H9 (cell line): Measurements from ENCODE around the gene SARS1. TPM values are rescaled to one million over a fixed set of nuclear protein-coding genes. Genes with fewer than 3 reads are reported as not detected.

Experiments used
- DNase-seq: peaks from one replicate; pipeline ENCODE4 v3.0.0-alpha.2; 2017
- H2AFZ ChIP-seq: one replicate; pipeline ENCODE4 v1.6.1; 2013; ENCODE audit warnings: mild to moderate bottlenecking, low read length, control low read depth, moderate library complexity
- H2AK5ac ChIP-seq: 2 replicates; pipeline ENCODE4 v1.6.1; 2013; ENCODE audit warnings: low read length, control low read depth, mixed read lengths; ENCODE audit not compliant: insufficient read length
- H2BK120ac ChIP-seq: one replicate; pipeline ENCODE4 v1.6.1; 2013; ENCODE audit warnings: low read depth, mild to moderate bottlenecking, low read length, control low read depth, inconsistent platforms; ENCODE audit not compliant: poor library complexity, severe bottlenecking
- H2BK12ac ChIP-seq: 2 replicates; pipeline ENCODE4 v1.6.1; 2013; ENCODE audit warnings: low read length, control low read depth, mixed read lengths, low read depth; ENCODE audit not compliant: insufficient read length
- H2BK15ac ChIP-seq: 2 replicates; pipeline ENCODE4 v1.6.1; 2013; ENCODE audit warnings: low read depth, low read length, control low read depth
- H2BK20ac ChIP-seq: one replicate; pipeline ENCODE4 v1.6.1; 2013; ENCODE audit warnings: low read depth, mild to moderate bottlenecking, low read length, control low read depth, inconsistent platforms; ENCODE audit not compliant: poor library complexity, severe bottlenecking
- H2BK5ac ChIP-seq: 2 replicates; pipeline ENCODE4 v1.6.1; 2013; ENCODE audit warnings: low read length, control low read depth, mixed read lengths; ENCODE audit not compliant: insufficient read length
- H3K14ac ChIP-seq: 2 replicates; pipeline ENCODE4 v1.6.1; 2013; ENCODE audit warnings: low read length, control low read depth; ENCODE audit not compliant: insufficient read depth
- H3K18ac ChIP-seq: 2 replicates; pipeline ENCODE4 v1.6.1; 2013; ENCODE audit warnings: low read depth, mild to moderate bottlenecking, mixed read lengths, low read length, control low read depth; ENCODE audit not compliant: insufficient read length
- H3K23ac ChIP-seq: 2 replicates; pipeline ENCODE4 v1.6.1; 2013; ENCODE audit warnings: low read length, control low read depth, mixed read lengths, low read depth; ENCODE audit not compliant: insufficient read length
- H3K23me2 ChIP-seq: 2 replicates; pipeline ENCODE4 v1.6.1; 2013; ENCODE audit warnings: low read depth, mild to moderate bottlenecking, mixed read lengths, low read length, control low read depth; ENCODE audit not compliant: insufficient read length, poor library complexity, severe bottlenecking
- H3K27ac ChIP-seq: 2 replicates; pipeline ENCODE4 v1.5.1; 2013; ENCODE audit warnings: low read length, control low read depth, mixed read lengths, low read depth; ENCODE audit not compliant: insufficient read length
- H3K27me3 ChIP-seq: 2 replicates; pipeline ENCODE4 v1.6.1; 2013; ENCODE audit warnings: low read length, control low read depth, inconsistent platforms; ENCODE audit not compliant: insufficient read depth
- H3K4ac ChIP-seq: 2 replicates; pipeline ENCODE4 v1.6.1; 2013; ENCODE audit warnings: low read depth, mild to moderate bottlenecking, control low read depth, inconsistent platforms, low read length, moderate library complexity
- H3K4me1 ChIP-seq: 2 replicates; pipeline ENCODE4 v1.6.1; 2013; ENCODE audit warnings: low read length, control low read depth, inconsistent platforms; ENCODE audit not compliant: insufficient read depth
- H3K4me2 ChIP-seq: 2 replicates; pipeline ENCODE4 v1.6.1; 2013; ENCODE audit warnings: low read length, control low read depth, mixed read lengths; ENCODE audit not compliant: insufficient read length, insufficient read depth
- H3K56ac ChIP-seq: 2 replicates; pipeline ENCODE4 v1.6.1; 2013; ENCODE audit warnings: low read depth, mild to moderate bottlenecking, mixed read lengths, low read length, control low read depth; ENCODE audit not compliant: insufficient read length
- H3K79me1 ChIP-seq: 2 replicates; pipeline ENCODE4 v1.6.1; 2013; ENCODE audit warnings: low read depth, mild to moderate bottlenecking, moderate library complexity, low read length, control low read depth, inconsistent platforms; ENCODE audit not compliant: insufficient read depth, poor library complexity, severe bottlenecking
- H3K79me2 ChIP-seq: 2 replicates; pipeline ENCODE4 v1.6.1; 2013; ENCODE audit warnings: low read length, control low read depth, inconsistent platforms; ENCODE audit not compliant: insufficient read depth
- H3K9ac ChIP-seq: 2 replicates; pipeline ENCODE4 v1.6.1; 2013; ENCODE audit warnings: low read length, control low read depth, mixed read lengths; ENCODE audit not compliant: insufficient read length; ENCODE audit errors: extremely low read depth
- H3K9me3 ChIP-seq: one replicate; pipeline ENCODE4 v1.6.1; 2013; ENCODE audit warnings: low read depth, low read length, inconsistent platforms; ENCODE audit not compliant: control insufficient read depth
- H3T11ph ChIP-seq: one replicate; pipeline ENCODE4 v1.6.1; 2013; ENCODE audit warnings: mild to moderate bottlenecking, low read length, control low read depth, inconsistent platforms
- H4K20me1 ChIP-seq: one replicate; pipeline ENCODE4 v1.6.1; 2013; ENCODE audit not compliant: control insufficient read depth, insufficient read length, insufficient read depth
- H4K5ac ChIP-seq: 2 replicates; pipeline ENCODE4 v1.6.1; 2013; ENCODE audit warnings: low read depth, mild to moderate bottlenecking, mixed read lengths, low read length, control low read depth; ENCODE audit not compliant: insufficient read length
- H4K8ac ChIP-seq: replicated peaks from 2 replicates; pipeline ENCODE4 v1.6.1; 2013; ENCODE audit warnings: low read length, control low read depth, mixed read lengths, low read depth; ENCODE audit not compliant: insufficient read length
- H4K91ac ChIP-seq: 2 replicates; pipeline ENCODE4 v1.6.1; 2013; ENCODE audit warnings: low read depth, mild to moderate bottlenecking, moderate library complexity, mixed read lengths, low read length, control low read depth; ENCODE audit not compliant: insufficient read length
- H3K27ac Mint-ChIP-seq, 3 experiments: 2 replicates in 2 of 3; 3 replicates in 1 of 3; pipeline ENCODE4 v1.8.0; 2020 to 2021; ENCODE audit warnings: mixed read lengths in 3 of 3, mild to moderate bottlenecking in 1 of 3, moderate library complexity in 1 of 3
- H3K27me3 Mint-ChIP-seq: 2 replicates; pipeline ENCODE4 v1.8.0; 2021; ENCODE audit warnings: low read depth, mild to moderate bottlenecking, moderate library complexity, mixed read lengths
- H3K36me3 Mint-ChIP-seq, 3 experiments: 2 replicates in 2 of 3; 3 replicates in 1 of 3; pipeline ENCODE4 v1.8.0; 2020 to 2021; ENCODE audit warnings: low read depth in 3 of 3, mixed read lengths in 3 of 3; ENCODE audit not compliant: insufficient read depth in 1 of 3
- H3K4me1 Mint-ChIP-seq, 2 experiments: 2 replicates each; pipeline ENCODE4 v1.8.0; 2020; ENCODE audit warnings: mixed read lengths in 2 of 2
- H3K4me3 Mint-ChIP-seq, 2 experiments: 2 replicates in 1 of 2; 3 replicates in 1 of 2; pipeline ENCODE4 v1.8.0; 2020 to 2021; ENCODE audit warnings: mild to moderate bottlenecking in 2 of 2, mixed read lengths in 2 of 2, moderate library complexity in 1 of 2
- H3K9me3 Mint-ChIP-seq, 2 experiments: 2 replicates in 1 of 2; 3 replicates in 1 of 2; pipeline ENCODE4 v1.8.0; 2020; ENCODE audit warnings: mild to moderate bottlenecking in 2 of 2, mixed read lengths in 2 of 2, moderate library complexity in 1 of 2
- CTCF ChIP-seq: fragments of 200-600 bp; sonication (generic); conservative IDR thresholded peaks from 3 replicates; pipeline ENCODE4 v1.8.0; 2021; ENCODE audit warnings: antibody characterized with exemption, mild to moderate bottlenecking
- WGBS: extraction: QIAGEN DNeasy Blood & Tissue Kit; methylation state at CpG from one replicate; pipeline ENCODE4 v1.1.7; 2013; ENCODE audit warnings: missing lambda C conversion rate, low lambda C conversion rate, mixed read lengths; ENCODE audit not compliant: insufficient read length; ENCODE audit errors: extremely low coverage; 5-methylcytosine and 5-hydroxymethylcytosine counted together
- total RNA-seq: library from RNA; stranded (reverse); gene quantifications from 2 replicates; pipeline ENCODE4 v1.2.1, GENCODE V29; 2021

Gene SARS1
- total RNA-seq, 1 experiment from 2014 or later = 139 TPM

GRCh38 chr1:109267743-109268300 lies 54.1 kb downstream of the SARS1 start:
- WGBS = no CpG with 5 or more reads among the region's 17 CpGs
- no peaks in the 10 kb centered on the region for H3K23me2 ChIP-seq
- no peak overlapping the region for H2BK120ac ChIP-seq
- no peaks in the 10 kb centered on the region for H3K79me2 ChIP-seq
- no peak overlapping the region for H3T11ph ChIP-seq
- H3K56ac ChIP-seq = no peak overlapping the region
- Mint-ChIP-seq H3K36me3 (peaks cover 9 to 59% (median 44%) of the 10 kb centered on the region in 3 experiments; a peak in 6 of 7 replicates), H3K4me3 (no peak overlapping the region), H3K27ac (no peak overlapping the region; a peak in 1 of 7 replicates), H3K9me3 (no peaks in the 10 kb centered on the region; a peak in 1 of 5 replicates), H3K27me3 (no peaks in the 10 kb centered on the region), H3K4me1 (peaks cover 4 to 10% of the 10 kb centered on the region in 2 experiments; a peak in 3 of 4 replicates)
- no peak overlapping the region for H2AFZ ChIP-seq
- no peak overlapping the region for H4K5ac ChIP-seq
- H4K91ac ChIP-seq = no peak overlapping the region
- H4K20me1 ChIP-seq = no peaks in the 10 kb centered on the region
- no peak overlapping the region for H3K18ac ChIP-seq
- no peak for TF ChIP-seq CTCF
- H3K4ac ChIP-seq = no peak overlapping the region
- H3K9ac ChIP-seq = no peak overlapping the region
- H4K8ac ChIP-seq = no peak overlapping the region
- no peaks in the 10 kb centered on the region for H3K4me1 ChIP-seq
- no peak overlapping the region for H2BK5ac ChIP-seq
- no peak overlapping the region for H2BK15ac ChIP-seq
- H3K27ac ChIP-seq = no peak overlapping the region
- no peak for DNase-seq
- H3K27me3 ChIP-seq = no peaks in the 10 kb centered on the region
- no peak overlapping the region for H3K23ac ChIP-seq
- H3K79me1 ChIP-seq = no peaks in the 10 kb centered on the region
- H3K9me3 ChIP-seq = no peaks in the 10 kb centered on the region
- H2BK12ac ChIP-seq = no peak overlapping the region
- no peak overlapping the region for H2BK20ac ChIP-seq
- no peak overlapping the region for H3K4me2 ChIP-seq
- H2AK5ac ChIP-seq = no peak overlapping the region
- no peak overlapping the region; the same call in 1 of the 2 replicates for H3K14ac ChIP-seq
